HPDE6-E6E7 (cell line): ENCODE measurements around the gene KIAA1217.
A peak's percentile ranks its signal among the peaks of the same experiment; 100 is the strongest.

Source experiments
- DNase-seq: peaks from one replicate; pipeline ENCODE4 v3.0.0; 2011; ENCODE audit warnings: missing footprints; ENCODE audit errors: extremely low spot score

Gene KIAA1217

GRCh38 chr10:24496906-24497305 is 288.0 kb downstream of the KIAA1217 start:
- DNase-seq, result no peak

- DNase-seq, result no peak
These were observed 292.2 kb downstream of the KIAA1217 start for GRCh38 chr10:24501056-24501711.

- DNase-seq, result no peak
These were observed 293.1 kb downstream of the KIAA1217 start for GRCh38 chr10:24502006-24502405.

- DNase-seq, result no peak
These were observed 294.0 kb downstream of the KIAA1217 start for GRCh38 chr10:24502801-24503460.

- no peak for DNase-seq
These were observed 294.8 kb downstream of the KIAA1217 start for GRCh38 chr10:24503461-24504320.

GRCh38 chr10:24505759-24506158 is 296.8 kb downstream of the KIAA1217 start:
- no peak for DNase-seq

GRCh38 chr10:24513155-24513554 is 304.2 kb downstream of the KIAA1217 start:
- no peak for DNase-seq

GRCh38 chr10:24515481-24515880 is 306.5 kb downstream of the KIAA1217 start:
- no peak for DNase-seq

GRCh38 chr10:24518411-24518810 is 309.5 kb downstream of the KIAA1217 start:
- DNase-seq, result no peak

GRCh38 chr10:24518981-24519597 is 310.2 kb downstream of the KIAA1217 start:
- peak; percentile 6 for DNase-seq

GRCh38 chr10:24519950-24520349 is 311.0 kb downstream of the KIAA1217 start:
- no peak for DNase-seq

GRCh38 chr10:24524314-24524713 is 315.4 kb downstream of the KIAA1217 start:
- DNase-seq, result no peak

- DNase-seq, result no peak
These were observed 317.2 kb downstream of the KIAA1217 start for GRCh38 chr10:24526085-24526649.

GRCh38 chr10:24528946-24529345 is 320.0 kb downstream of the KIAA1217 start:
- DNase-seq, result no peak

- DNase-seq, result no peak
These were observed 322.5 kb downstream of the KIAA1217 start for GRCh38 chr10:24531439-24531838.

GRCh38 chr10:24533981-24534380 is 325.0 kb downstream of the KIAA1217 start:
- no peak for DNase-seq

- no peak for DNase-seq
These were observed 327.7 kb downstream of the KIAA1217 start for GRCh38 chr10:24536636-24537035.

GRCh38 chr10:24541239-24541753 is 332.4 kb downstream of the KIAA1217 start:
- DNase-seq, result no peak

- no peak for DNase-seq
These were observed 333.7 kb downstream of the KIAA1217 start for GRCh38 chr10:24542314-24543270.

- DNase-seq, result no peak
These were observed 335.8 kb downstream of the KIAA1217 start for GRCh38 chr10:24544776-24545175.
